Pancreas (tissue), 10 donors: ENCODE data around the gene TSPEAR. TPM values are rescaled to one million over a fixed set of nuclear protein-coding genes. Genes with fewer than 3 reads are reported as not detected.

Experiments
- ATAC-seq, 4 donors: fragments of 200-7000 bp; cut with Tn5 transposase; one replicate each; pipeline versions ENCODE4 v1.8.0 to v1.9.1; 2020; ENCODE audit warnings: mild to moderate bottlenecking in 4 of 4, moderate library complexity in 4 of 4
- DNase-seq, 6 donors: peaks; one replicate each; pipeline ENCODE4 v3.0.0-alpha.2; 2020
- FAIRE-seq: peaks from 2 replicates; lab custom pipeline; 2012; peaks lifted over from hg19 to GRCh38; lab: Jason Lieb, UNC
- H3K27ac ChIP-seq, 4 donors: fragments of 200-600 bp; sonication (generic); 1 replicate in 3 of 4; 2 replicates in 1 of 4; pipeline versions ENCODE4 v1.5.0 to v1.8.0; 2020
- H3K27me3 ChIP-seq, 4 donors: fragments of 200-600 bp; one replicate each; pipeline ENCODE4 v1.8.0; 2021
- H3K36me3 ChIP-seq, 3 donors: fragments of 200-600 bp; sonication (generic) in 1 of 3; one replicate each; pipeline versions ENCODE4 v1.5.0 to v1.8.0; 2020 to 2021
- H3K4me1 ChIP-seq, 3 donors: fragments of 200-600 bp; one replicate each; pipeline ENCODE4 v1.8.0; 2021
- H3K4me3 ChIP-seq, 4 donors: fragments of 200-600 bp; sonication (generic) in 2 of 4; one replicate each; pipeline versions ENCODE4 v1.5.0 to v1.8.0; 2020 to 2021
- H3K9me3 ChIP-seq, 4 donors: fragments of 200-600 bp; one replicate each; pipeline ENCODE4 v1.8.0; 2021
- CTCF ChIP-seq, 4 donors: fragments of 200-600 bp; sonication (generic) in 3 of 4; IDR thresholded peaks; one replicate each; pipeline versions ENCODE4 v1.5.0 to v1.8.0; 2021; ENCODE audit warnings: antibody characterized with exemption in 4 of 4
- WGBS, 2 donors: extraction: QIAGEN DNeasy Blood & Tissue Kit; methylation state at CpG; one replicate each; pipeline ENCODE4 v1.1.7; 2013; 5-methylcytosine and 5-hydroxymethylcytosine counted together
- intact Hi-C, 3 donors: fragments of 100-400 bp; cut with DNase I; formaldehyde crosslinking; loops; one replicate each; pipeline versions ENCODE4 v1.11.1 to v1.14.2; 2022
- polyA plus RNA-seq, 2 donors: library from polyadenylated mRNA; stranded (reverse); fragments of 200-250 nt; gene quantifications; one replicate each; pipeline ENCODE4 v1.2.3, GENCODE V29; 2013
- total RNA-seq, 6 donors: library from RNA; stranded (reverse); fragmentation: NEBNext Ultra II Directional in 4 of 6; extraction: Animal tissue kit (Norgen Biotek cat#: 25700) in 4 of 6; gene quantifications; one replicate each; pipeline versions ENCODE4 v1.2.1 to v1.2.4, GENCODE V29; 2021 to 2023
- donor health status: healthy with polysubstance abuse.
- donor health status: DM: no; HTN: no; CAD: no; lungs with moderate emphysema.
- donor health status: DM: no; HTN: no; CAD: no.
- donor health status: control.
- donor health status: control.
- donor health status: Bipolar disorder and iron deficiency.
- donor health status: DM: yes; HTN: yes; CAD: no.
- donor health status: DM: no; HTN: no; CAD: no.
- donor health status: DM: no; HTN: no; CAD: no.
- donor health status: DM: yes; HTN: yes; CAD: no.

The TSPEAR gene
- total and polyA plus RNA-seq, 8 donors = 0.05 to 1.4 (median 0.25) TPM; not detected in 1

DNA sequence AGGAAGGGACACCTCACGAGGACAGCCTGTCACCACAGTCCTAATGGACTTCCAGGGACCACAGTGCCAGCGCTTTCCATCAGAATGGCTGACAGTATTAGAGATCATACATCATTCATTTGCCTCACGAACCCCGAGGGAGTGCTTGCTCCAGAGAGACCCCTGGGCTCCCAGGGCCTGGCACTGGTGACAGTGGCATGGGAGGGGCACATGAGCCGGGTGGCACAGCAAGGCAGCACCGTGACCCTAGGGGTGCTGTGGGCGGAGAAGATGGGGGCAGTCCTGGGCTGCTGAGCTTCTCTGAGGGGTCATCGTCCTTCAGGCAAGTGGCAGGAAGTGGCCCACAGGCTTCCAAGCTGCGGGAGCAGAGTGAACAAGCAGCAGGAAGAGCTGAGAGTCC is 16.4 kb upstream of the TSPEAR start:
- WGBS, 2 donors = 55 to 65% methylated on average over 9 of the region's 9 CpGs
- peaks cover 0 to 11% (median 0%) of the 10 kb centered on the region in 4 donors for H3K27me3 ChIP-seq
- FAIRE-seq = no peak
- TF ChIP-seq CTCF (IDR thresholded peaks at IDR 0.05) = no peak
- no peak for DNase-seq
- H3K4me1 ChIP-seq = no peaks in the 10 kb centered on the region
- H3K27ac ChIP-seq = no peak overlapping the region
- H3K4me3 ChIP-seq = no peak overlapping the region
- H3K36me3 ChIP-seq = no peaks in the 10 kb centered on the region
- ATAC-seq = no peak
- no peaks in the 10 kb centered on the region for H3K9me3 ChIP-seq
- intact Hi-C loops = no loop called here

DNA sequence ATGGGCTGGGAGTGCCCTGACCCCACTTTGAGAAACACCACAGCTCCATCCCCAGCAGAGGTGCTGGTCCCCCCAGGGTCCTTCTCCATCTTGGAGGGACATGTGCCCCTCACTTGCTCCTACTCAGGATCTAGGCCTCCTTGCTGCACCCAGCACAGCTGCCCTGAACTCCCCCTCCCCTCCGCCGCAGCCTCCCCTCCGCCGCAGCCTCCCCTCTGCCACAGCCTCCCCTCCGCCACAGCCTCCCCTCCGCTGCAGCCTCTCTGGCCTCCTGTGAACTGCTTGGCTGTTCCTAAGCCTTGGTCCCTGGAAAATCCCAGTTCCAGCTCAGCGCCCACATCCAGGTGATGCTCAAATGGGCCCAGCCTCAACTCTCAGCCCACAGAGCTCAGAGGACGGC is 15.9 kb upstream of the TSPEAR start:
- FAIRE-seq (no peak), ATAC-seq (no peak), DNase-seq (no peak)
- Histone ChIP-seq H3K36me3 (no peaks in the 10 kb centered on the region), H3K4me3 (no peak overlapping the region), H3K27ac (no peak overlapping the region), H3K27me3 (peaks cover 0 to 11% (median 0%) of the 10 kb centered on the region in 4 donors), H3K9me3 (no peaks in the 10 kb centered on the region), H3K4me1 (no peaks in the 10 kb centered on the region)
- intact Hi-C loops = no loop called here
- WGBS, 2 donors = 77 to 97% methylated on average over 8 of the region's 8 CpGs
- no peak for TF ChIP-seq CTCF (IDR thresholded peaks at IDR 0.05)

- no peaks in the 10 kb centered on the region for H3K36me3 ChIP-seq
- H3K27ac ChIP-seq = no peak overlapping the region
- 57 to 75% methylated on average over 6 of the region's 6 CpGs for WGBS, 2 donors
- no peaks in the 10 kb centered on the region for H3K4me1 ChIP-seq
- no peak for TF ChIP-seq CTCF (IDR thresholded peaks at IDR 0.05)
- DNase-seq = no peak
- no peak for ATAC-seq
- FAIRE-seq = no peak
- intact Hi-C loops = no loop called here
- H3K9me3 ChIP-seq = no peaks in the 10 kb centered on the region
- H3K27me3 ChIP-seq = peaks cover 0 to 11% (median 0%) of the 10 kb centered on the region in 4 donors
- H3K4me3 ChIP-seq = no peak overlapping the region
Measured at GRCh38 chr21:44726826-44727225, 15.5 kb upstream of the TSPEAR start.

- DNase-seq = no peak
- intact Hi-C loops = no loop called here
Measured at GRCh38 chr21:44724926-44725325, 13.6 kb upstream of the TSPEAR start.

More at GRCh38 chr21:44724926-44725325, 13.6 kb upstream of the TSPEAR start:
- H3K4me1 ChIP-seq = no peaks in the 10 kb centered on the region
- ATAC-seq (no peak), FAIRE-seq (no peak)
- no peaks in the 10 kb centered on the region for H3K36me3 ChIP-seq
- no peaks in the 10 kb centered on the region for H3K9me3 ChIP-seq
- H3K27ac ChIP-seq = no peak overlapping the region
- peaks cover 0 to 15% (median 0%) of the 10 kb centered on the region in 4 donors for H3K27me3 ChIP-seq
- TF ChIP-seq CTCF (IDR thresholded peaks at IDR 0.05) = no peak
- 82 to 90% methylated on average over 14 of the region's 14 CpGs for WGBS, 2 donors
- no peak overlapping the region for H3K4me3 ChIP-seq
